RWPE1 (cell line): ENCODE results near the gene EPS15.

Experiments
- CTCF ChIA-PET: fragments of 350-600 bp; sonication (Branson Sonifier 250); formaldehyde crosslinking; extraction: SDS; loops from one replicate; lab custom pipeline; 2021; lab: Yijun Ruan, JAX
- POLR2A ChIA-PET: fragments of 400-600 bp; formaldehyde crosslinking; extraction: SDS; loops from one replicate; lab custom pipeline; 2020; ENCODE audit warnings: antibody characterized with exemption; ENCODE audit not compliant: low non-redundant PET; lab: Yijun Ruan, JAX
- DNase-seq: peaks from one replicate; pipeline ENCODE4 v3.0.0; 2012; ENCODE audit warnings: low spot score
- H3K27ac ChIP-seq: fragments of 450-650 bp; 2 replicates; pipeline ENCODE4 v1.5.1; 2017
- TF ChIP-seq, protein P1 (sequence below): fragments of 450-650 bp; conservative IDR thresholded peaks from 2 replicates; pipeline ENCODE4 v1.5.1; 2017; ENCODE audit warnings: low read depth, mild to moderate bottlenecking

Gene EPS15

DNA sequence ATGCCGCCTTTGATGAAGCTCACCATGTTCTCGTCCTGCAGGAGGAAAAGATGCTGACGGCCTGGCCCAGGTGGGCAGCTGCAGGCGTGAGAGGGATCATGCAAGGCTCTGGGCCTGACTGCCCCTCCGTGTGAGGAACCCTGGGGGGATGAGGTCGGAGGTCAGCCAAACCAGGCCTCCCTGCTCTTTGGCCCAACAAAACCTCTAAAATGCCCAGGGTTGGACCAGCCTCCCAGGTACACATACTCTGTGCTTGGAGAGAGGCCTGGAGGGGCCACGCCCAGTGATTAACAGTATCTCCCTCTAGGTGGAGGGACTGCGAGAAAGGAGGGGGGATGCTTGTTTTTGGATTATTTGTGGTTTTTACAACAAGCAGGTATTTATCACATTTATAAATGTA, 209.8 kb downstream of the EPS15 start:
- ChIA-PET CTCF (interaction anchor here (0.9 kb wide), 1 partner anchor 11 kb away, joined by 3 read pairs; no protein-coding TSS in a partner anchor), POLR2A (no interaction called here)
- TF ChIP-seq, protein P1, sequence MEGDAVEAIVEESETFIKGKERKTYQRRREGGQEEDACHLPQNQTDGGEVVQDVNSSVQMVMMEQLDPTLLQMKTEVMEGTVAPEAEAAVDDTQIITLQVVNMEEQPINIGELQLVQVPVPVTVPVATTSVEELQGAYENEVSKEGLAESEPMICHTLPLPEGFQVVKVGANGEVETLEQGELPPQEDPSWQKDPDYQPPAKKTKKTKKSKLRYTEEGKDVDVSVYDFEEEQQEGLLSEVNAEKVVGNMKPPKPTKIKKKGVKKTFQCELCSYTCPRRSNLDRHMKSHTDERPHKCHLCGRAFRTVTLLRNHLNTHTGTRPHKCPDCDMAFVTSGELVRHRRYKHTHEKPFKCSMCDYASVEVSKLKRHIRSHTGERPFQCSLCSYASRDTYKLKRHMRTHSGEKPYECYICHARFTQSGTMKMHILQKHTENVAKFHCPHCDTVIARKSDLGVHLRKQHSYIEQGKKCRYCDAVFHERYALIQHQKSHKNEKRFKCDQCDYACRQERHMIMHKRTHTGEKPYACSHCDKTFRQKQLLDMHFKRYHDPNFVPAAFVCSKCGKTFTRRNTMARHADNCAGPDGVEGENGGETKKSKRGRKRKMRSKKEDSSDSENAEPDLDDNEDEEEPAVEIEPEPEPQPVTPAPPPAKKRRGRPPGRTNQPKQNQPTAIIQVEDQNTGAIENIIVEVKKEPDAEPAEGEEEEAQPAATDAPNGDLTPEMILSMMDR, result no peak
- no peak overlapping the region for H3K27ac ChIP-seq
- DNase-seq, result no peak

DNA sequence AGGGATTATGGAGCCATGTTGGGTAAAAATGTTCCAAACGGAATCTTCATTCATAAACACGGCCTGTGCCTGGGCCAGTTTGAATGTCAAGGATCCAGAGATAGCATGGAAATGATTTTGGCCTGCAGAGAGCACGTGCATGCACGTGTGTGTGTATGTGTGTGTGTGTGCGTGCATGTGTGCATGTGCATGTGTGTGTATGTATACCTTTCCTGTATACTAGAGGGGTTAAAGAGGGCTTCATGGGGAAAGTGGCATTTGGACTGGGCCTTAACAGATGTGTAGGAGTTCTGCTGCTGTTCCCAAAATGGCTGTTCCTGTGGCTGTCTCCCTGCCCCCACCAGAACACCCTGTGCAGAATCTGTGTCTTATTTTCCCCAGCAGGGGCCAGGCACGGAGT, 210.4 kb downstream of the EPS15 start:
- TF ChIP-seq, protein P1, result no peak
- CTCF ChIA-PET, result no interaction called here
- no peak overlapping the region for H3K27ac ChIP-seq
- POLR2A ChIA-PET, result no interaction called here
- no peak for DNase-seq

DNA sequence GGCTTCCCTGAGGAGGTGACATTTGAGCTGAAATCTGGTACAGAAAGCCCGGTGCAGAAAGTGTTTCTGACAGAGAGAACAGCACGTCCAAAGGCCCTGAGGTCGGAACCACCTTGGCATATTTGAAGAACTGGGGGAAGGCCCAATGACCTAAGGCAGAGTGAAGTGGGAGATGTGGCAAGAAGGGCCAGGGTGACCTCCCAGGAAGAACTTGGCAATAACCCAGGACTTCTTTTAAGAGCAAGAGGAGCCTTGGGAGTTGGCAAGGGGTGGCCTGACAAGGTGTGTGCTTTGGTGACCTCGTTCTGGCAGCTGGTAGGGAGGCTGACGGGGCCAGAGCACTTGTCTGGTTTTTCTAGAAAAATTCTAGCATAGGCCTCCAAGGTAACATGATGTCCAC, 212.1 kb downstream of the EPS15 start:
- CTCF ChIA-PET, result no interaction called here
- POLR2A ChIA-PET, result no interaction called here
- TF ChIP-seq, protein P1, result no peak

DNA sequence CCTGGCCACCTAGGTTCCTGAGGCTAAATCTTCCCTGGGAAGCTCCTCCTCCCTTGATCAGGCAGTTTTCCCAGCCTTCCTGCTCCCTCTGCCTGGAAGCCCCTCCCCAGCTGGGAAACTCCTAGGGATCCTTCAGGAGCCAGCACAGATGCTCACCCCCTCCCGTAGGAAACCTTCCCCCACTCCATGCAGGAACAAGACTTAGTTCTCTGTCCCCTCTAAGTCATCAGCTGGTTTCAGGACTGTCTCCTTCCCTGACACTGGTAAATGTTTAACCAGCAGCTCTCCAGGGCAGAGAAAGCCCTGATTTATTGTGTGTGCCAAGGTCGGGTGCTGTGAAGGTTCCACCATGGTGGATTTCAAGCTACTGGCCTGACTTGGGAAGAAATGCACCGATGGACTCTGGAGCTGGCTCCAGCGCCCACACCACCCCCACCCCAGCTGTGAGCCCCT, 213.7 kb downstream of the EPS15 start:
- no peak overlapping the region for H3K27ac ChIP-seq
- ChIA-PET CTCF (interaction anchor here (0.8 to 1.1 kb wide), 2 partner anchors 8 to 9 kb away, joined by 3 read pairs; no protein-coding TSS in a partner anchor), POLR2A (no interaction called here)
- TF ChIP-seq, protein P1, result no peak
- no peak for DNase-seq

More for the DNA sequence above, 212.1 kb downstream of the EPS15 start:
- no peak for DNase-seq
- no peak overlapping the region for H3K27ac ChIP-seq

- DNase-seq, result no peak
- TF ChIP-seq, protein P1, result no peak
- CTCF ChIA-PET, result interaction anchor here (0.5 to 0.6 kb wide), 2 partner anchors 32 to 133 kb away, joined by 3 read pairs; no protein-coding TSS in a partner anchor
- POLR2A ChIA-PET, result no interaction called here
- H3K27ac ChIP-seq, result no peak overlapping the region
These were observed 214.7 kb downstream of the EPS15 start for GRCh38 chr1:51304360-51304759.
